HEK293T (cell line): ENCODE data around the gene TET3.
"Not testable (repeated sequence)": the region's sequence is repeated elsewhere in the genome, so short reads cannot be mapped to it uniquely, and the experiment has no call there.

Source experiments
- CTCF ChIA-PET: fragments of 350-600 bp; formaldehyde crosslinking; extraction: SDS; loops from one replicate; lab custom pipeline; 2021; ENCODE audit warnings: antibody characterized with exemption, inconsistent platforms; lab: Yijun Ruan, JAX
- POLR2A ChIA-PET: fragments of 350-600 bp; formaldehyde crosslinking; extraction: SDS; loops from one replicate; lab custom pipeline; 2020; ENCODE audit warnings: antibody characterized with exemption, inconsistent platforms; lab: Yijun Ruan, JAX
- DNase-seq: peaks from one replicate; pipeline ENCODE4 v3.0.0; 2012; ENCODE audit warnings: mixed read lengths; ENCODE audit errors: extremely low spot score
- ARNT ChIP-seq: fragments of 450-650 bp; IDR thresholded peaks from 2 replicates; pipeline ENCODE4 v1.6.1; 2017; ENCODE audit warnings: mild to moderate bottlenecking
- BHLHE40 ChIP-seq: fragments of 450-650 bp; IDR thresholded peaks from 2 replicates; pipeline ENCODE4 v1.6.1; 2016; ENCODE audit warnings: mild to moderate bottlenecking, moderate library complexity, borderline replicate concordance
- CTBP1 ChIP-seq: fragments of 450-650 bp; IDR thresholded peaks from 2 replicates; pipeline ENCODE4 v1.6.1; 2016; ENCODE audit warnings: borderline replicate concordance
- ELF4 ChIP-seq: fragments of 450-650 bp; IDR thresholded peaks from 2 replicates; pipeline ENCODE4 v1.6.1; 2017; ENCODE audit warnings: antibody characterized with exemption
- FOXA1 ChIP-seq: fragments of 450-650 bp; IDR thresholded peaks from 2 replicates; pipeline ENCODE4 v1.6.1; 2016; ENCODE audit warnings: mild to moderate bottlenecking
- FOXK2 ChIP-seq: fragments of 450-650 bp; IDR thresholded peaks from 2 replicates; pipeline ENCODE4 v1.6.1; 2016; ENCODE audit warnings: mild to moderate bottlenecking
- FOXM1 ChIP-seq: fragments of 450-650 bp; IDR thresholded peaks from 2 replicates; pipeline ENCODE4 v1.6.1; 2017; ENCODE audit warnings: mild to moderate bottlenecking, borderline replicate concordance
- HDGF ChIP-seq: fragments of 450-650 bp; IDR thresholded peaks from 2 replicates; pipeline ENCODE4 v1.6.1; 2017; ENCODE audit warnings: antibody characterized with exemption, borderline replicate concordance
- L3MBTL2 ChIP-seq: fragments of 450-650 bp; conservative IDR thresholded peaks from 2 replicates; pipeline ENCODE4 v1.6.1; 2016; ENCODE audit warnings: mild to moderate bottlenecking
- LEF1 ChIP-seq: fragments of 450-650 bp; IDR thresholded peaks from 2 replicates; pipeline ENCODE4 v1.6.1; 2017; ENCODE audit warnings: mild to moderate bottlenecking, borderline replicate concordance
- NFRKB ChIP-seq: fragments of 450-650 bp; IDR thresholded peaks from 2 replicates; pipeline ENCODE4 v1.6.1; 2016; ENCODE audit warnings: mild to moderate bottlenecking, moderate library complexity
- SP1 ChIP-seq: fragments of 450-650 bp; IDR thresholded peaks from 2 replicates; pipeline ENCODE4 v1.6.1; 2017
- SUZ12 ChIP-seq: fragments of 450-650 bp; IDR thresholded peaks from 2 replicates; pipeline ENCODE4 v1.6.1; 2016; ENCODE audit warnings: mild to moderate bottlenecking
- TARDBP ChIP-seq: fragments of 450-650 bp; IDR thresholded peaks from 2 replicates; pipeline ENCODE4 v1.6.1; 2016
- ZNF384 ChIP-seq: fragments of 450-650 bp; IDR thresholded peaks from 2 replicates; pipeline ENCODE4 v1.6.1; 2016
- TF ChIP-seq, protein P1 (sequence below): fragments of 450-650 bp; IDR thresholded peaks from 2 replicates; pipeline ENCODE4 v1.6.1; 2016

TET3 gene

DNA sequence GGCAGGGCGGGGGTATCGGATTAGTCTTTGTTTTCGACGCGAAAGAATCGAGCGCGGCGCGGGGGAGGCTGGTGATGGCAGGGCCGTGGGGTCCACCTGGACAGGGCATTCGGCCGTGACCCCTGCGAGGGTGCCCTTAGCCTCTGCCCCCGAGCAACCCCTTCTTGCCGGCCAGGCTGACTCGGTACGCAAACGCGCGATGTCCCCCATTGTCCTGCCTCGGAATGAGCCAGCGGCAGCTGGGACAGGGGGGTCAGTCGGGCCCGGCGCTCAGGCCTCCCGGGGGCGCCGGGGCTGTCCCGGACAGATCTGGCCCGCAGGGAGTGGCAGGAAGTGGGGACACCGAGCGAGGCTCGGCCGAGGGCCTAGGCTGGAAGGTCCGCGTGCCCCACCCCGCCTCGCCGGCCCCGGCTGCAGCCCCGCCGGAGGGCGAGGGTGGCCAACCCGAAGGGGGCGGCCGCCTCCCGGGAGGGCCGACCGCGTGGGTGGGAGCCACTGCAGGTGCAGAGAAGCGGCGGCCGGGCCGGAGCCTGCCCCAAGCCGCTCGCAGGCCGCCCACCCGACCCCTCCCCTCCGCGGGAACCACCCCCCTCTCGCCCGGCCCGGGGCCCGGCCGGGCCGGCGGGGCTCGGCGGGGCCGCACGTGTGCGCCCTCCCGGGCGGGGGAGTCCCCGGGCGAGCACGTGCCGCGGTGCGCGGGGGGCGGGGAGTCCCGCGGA, at the start of gene TET3:
Gene TET3, plus strand, starts transcription at position 708 of the 719 bp plus-strand sequence. CDS start 1,494 bp downstream, outside the sequence.
- ChIA-PET POLR2A (no interaction called here), CTCF (no interaction called here)
- peak; percentile 53 for DNase-seq
- TF ChIP-seq CTBP1, result no peak
- TF ChIP-seq L3MBTL2, result peak; percentile 55; the same call in 1 of the 2 replicates

DNA sequence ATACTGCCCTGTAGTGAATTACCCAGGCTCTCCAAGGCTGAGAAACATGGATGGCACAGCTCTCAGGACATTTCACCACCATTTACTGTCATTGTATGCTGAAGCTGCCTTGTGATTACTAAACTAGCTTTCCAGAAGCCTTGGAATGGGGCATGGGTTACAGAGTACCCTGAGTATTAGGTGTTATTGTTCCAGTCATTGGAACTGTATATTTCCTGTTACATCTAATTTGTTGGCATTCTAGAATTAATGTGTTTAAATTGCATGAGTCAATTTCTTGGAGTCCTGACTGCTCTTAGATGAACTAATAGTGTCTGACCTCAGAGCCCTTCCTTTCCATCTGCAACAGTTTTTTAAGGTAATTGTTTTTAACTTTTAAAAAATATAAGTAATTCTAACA, 49.1 kb upstream of the TET3 start:
- no peak for TF ChIP-seq NFRKB
- no peak for TF ChIP-seq ARNT
- TF ChIP-seq ZNF384, result no peak
- no peak for TF ChIP-seq SUZ12
- TF ChIP-seq ELF4, result no peak
- TF ChIP-seq HDGF, result no peak
- TF ChIP-seq, protein P1, sequence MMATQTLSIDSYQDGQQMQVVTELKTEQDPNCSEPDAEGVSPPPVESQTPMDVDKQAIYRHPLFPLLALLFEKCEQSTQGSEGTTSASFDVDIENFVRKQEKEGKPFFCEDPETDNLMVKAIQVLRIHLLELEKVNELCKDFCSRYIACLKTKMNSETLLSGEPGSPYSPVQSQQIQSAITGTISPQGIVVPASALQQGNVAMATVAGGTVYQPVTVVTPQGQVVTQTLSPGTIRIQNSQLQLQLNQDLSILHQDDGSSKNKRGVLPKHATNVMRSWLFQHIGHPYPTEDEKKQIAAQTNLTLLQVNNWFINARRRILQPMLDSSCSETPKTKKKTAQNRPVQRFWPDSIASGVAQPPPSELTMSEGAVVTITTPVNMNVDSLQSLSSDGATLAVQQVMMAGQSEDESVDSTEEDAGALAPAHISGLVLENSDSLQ, result no peak
- no peak for TF ChIP-seq CTBP1
- no peak for TF ChIP-seq LEF1
- no peak for TF ChIP-seq FOXA1
- no peak for TF ChIP-seq TARDBP
- TF ChIP-seq BHLHE40, result no peak
- TF ChIP-seq FOXM1, result no peak
- no peak for TF ChIP-seq L3MBTL2
- TF ChIP-seq FOXK2, result no peak
- TF ChIP-seq SP1, result no peak
- CTCF ChIA-PET, result no interaction called here
- DNase-seq, result no peak
- POLR2A ChIA-PET, result interaction anchor here (0.8 kb wide), 1 partner anchor 108 kb away, joined by 3 read pairs; no protein-coding TSS in a partner anchor

DNA sequence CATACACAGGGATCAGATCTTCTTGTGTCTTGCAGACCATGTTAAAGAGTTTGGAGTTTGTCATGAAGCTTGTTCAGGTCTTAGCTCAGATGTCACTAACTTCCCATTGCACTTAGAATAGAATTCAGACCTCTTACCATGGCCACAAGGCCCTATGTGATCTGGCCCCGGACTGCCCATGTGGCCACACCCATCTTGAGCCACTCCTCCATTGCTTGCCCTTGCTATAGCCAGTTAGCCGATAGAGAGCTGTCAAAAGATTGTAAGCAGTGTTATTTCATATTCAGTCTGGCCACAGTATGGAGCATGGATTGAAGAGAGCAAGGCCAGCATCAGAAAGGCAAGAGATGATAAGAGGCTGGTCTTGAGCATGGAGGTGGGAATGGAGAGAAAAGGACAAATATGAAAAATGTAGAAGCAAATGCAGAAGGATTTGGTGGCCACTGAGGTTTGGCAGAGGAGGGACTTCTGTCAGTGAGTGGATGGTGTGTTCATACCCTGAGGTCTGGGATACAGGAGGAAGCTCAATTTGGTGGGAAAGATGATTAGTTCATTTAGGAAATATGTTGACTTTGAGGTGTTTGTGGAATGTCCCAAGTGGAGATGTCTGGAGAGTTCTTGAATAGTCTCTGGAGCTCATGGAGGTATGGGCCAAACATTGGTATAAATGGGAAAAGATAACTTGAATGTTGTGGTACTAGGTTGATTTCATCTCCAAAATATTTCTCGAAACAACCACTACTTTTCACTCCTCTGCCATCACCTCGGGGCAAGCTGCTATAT, 47.4 kb upstream of the TET3 start:
- DNase-seq, result no peak
- ChIA-PET POLR2A (interaction anchor here (1.7 kb wide), 1 partner anchor 10 kb away, joined by 6 read pairs; no protein-coding TSS in a partner anchor), CTCF (no interaction called here)
- TF ChIP-seq SP1 (no peak), L3MBTL2 (no peak), NFRKB (no peak), TARDBP (no peak)

DNA sequence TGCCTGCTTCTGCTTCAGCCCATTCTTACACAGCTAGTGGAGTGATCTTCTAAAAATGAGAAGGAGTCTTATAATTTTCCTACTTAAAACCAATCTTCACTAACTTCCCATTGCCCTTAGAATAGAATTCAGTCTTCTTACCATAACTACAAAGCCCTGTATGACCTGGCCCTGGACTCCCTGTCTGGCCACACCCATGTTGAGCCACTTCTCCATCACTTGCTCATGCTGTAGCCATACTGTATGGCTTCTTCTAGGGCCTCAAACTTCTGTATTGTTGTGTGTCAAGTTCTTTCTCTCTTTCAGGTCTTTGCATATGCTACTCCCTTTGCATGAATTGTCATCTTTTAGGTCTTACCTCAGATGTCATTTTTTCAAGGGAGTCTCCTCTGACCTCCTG, 46.8 kb upstream of the TET3 start:
- DNase-seq, result no peak
- POLR2A ChIA-PET, result interaction anchor here (1.7 kb wide), 1 partner anchor 11 kb away, joined by 6 read pairs; no protein-coding TSS in a partner anchor

DNA sequence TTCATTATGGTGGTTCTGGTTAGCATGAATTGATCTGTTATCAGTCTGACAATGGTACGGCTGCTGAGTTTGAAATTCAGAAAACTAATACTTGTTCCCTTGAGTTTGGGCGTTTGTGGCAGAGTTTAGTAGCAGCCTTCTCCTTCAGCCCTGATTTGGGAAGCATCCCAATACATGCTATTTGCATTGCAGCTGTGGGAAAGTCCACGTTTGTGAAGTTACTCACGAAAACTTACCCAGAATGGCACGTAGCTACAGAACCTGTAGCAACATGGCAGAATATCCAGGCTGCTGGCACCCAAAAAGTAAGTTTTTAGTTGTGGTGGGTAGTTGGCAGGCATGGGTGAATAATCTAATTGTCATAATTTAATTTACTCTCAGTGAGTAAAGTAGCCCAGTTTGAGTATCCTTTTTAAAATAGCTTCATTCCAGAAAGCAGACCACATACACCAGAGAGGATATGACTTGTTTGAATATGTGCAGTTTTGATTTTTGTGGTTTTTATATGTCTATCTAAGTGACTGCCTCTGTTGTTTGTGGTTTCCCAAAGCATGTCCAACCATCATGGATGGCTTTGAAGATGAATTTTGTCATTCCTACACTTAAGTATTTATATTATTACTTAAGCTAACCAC, 45.9 kb upstream of the TET3 start:
- ChIA-PET POLR2A (interaction anchor here (0.8 kb wide), 1 partner anchor 12 kb away, joined by 3 read pairs; no protein-coding TSS in a partner anchor), CTCF (no interaction called here)
- no peak for DNase-seq
- TF ChIP-seq FOXA1 (no peak), SUZ12 (no peak), ZNF384 (no peak), BHLHE40 (no peak), HDGF (no peak), SP1 (no peak), FOXM1 (no peak), NFRKB (no peak), LEF1 (no peak), ELF4 (no peak), TARDBP (no peak), FOXK2 (no peak), CTBP1 (no peak), L3MBTL2 (no peak), ARNT (no peak)
- TF ChIP-seq, protein P1, result no peak

More for the DNA sequence above, 46.8 kb upstream of the TET3 start:
- TF ChIP-seq LEF1 (no peak), BHLHE40 (no peak), FOXK2 (no peak), SP1 (no peak), FOXM1 (no peak)
- CTCF ChIA-PET, result no interaction called here

DNA sequence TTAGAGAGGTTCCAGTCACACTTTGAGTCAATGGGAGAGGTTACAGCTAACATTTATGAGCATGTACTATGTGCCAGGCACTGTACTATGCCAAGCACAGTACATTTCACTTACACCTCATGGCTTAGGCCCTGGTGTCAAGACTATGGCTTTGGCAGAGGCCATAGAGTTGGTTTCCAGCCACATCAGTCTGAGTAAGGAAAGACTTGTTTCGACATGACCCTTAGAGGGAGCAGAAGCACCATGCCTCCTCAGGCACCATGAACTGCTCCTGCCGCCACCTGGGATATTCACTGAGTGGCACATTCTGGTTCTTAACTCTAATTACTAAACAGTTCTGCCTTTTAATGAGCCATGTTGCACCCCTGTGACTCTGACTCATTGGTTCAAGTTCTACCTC, 45.3 kb upstream of the TET3 start:
- CTCF ChIA-PET, result no interaction called here

DNA sequence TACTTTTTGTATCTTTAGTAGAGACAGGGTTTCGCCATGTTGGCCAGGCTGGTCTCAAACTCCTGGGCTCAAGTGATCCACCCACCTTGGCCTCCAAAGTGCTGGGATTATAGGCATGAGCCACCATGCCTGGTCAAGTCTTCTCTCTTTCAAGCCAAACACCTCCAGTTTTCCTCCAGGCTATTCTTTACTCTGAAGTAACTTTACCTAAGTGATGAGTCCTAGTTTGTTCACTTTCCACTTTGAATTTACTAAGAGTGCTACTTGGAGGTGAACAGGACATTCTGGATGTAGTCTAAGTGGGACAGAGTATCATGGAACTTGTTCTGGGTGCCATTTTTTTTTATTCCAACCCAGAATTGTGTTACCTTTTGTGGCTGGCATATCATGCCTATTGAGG, 44.6 kb upstream of the TET3 start:
- DNase-seq, POLR2A ChIA-PET, CTCF ChIA-PET: not testable (repeated sequence)

More for the DNA sequence above, 45.3 kb upstream of the TET3 start:
- POLR2A ChIA-PET, result interaction anchor here (0.8 kb wide), 1 partner anchor 12 kb away, joined by 3 read pairs; no protein-coding TSS in a partner anchor
- no peak for TF ChIP-seq ZNF384
- TF ChIP-seq SP1, result no peak
- no peak for TF ChIP-seq CTBP1
- TF ChIP-seq NFRKB, result no peak
- TF ChIP-seq LEF1, result no peak
- TF ChIP-seq ELF4, result no peak
- no peak for TF ChIP-seq TARDBP
- no peak for TF ChIP-seq BHLHE40
- TF ChIP-seq FOXK2, result no peak
- TF ChIP-seq SUZ12, result no peak
- no peak for TF ChIP-seq L3MBTL2
- TF ChIP-seq FOXM1, result no peak
- no peak for TF ChIP-seq ARNT
- TF ChIP-seq, protein P1, result no peak
- TF ChIP-seq HDGF, result no peak
- no peak for TF ChIP-seq FOXA1
- DNase-seq, result no peak
